GM13976 (cell line): ENCODE measurements around the gene MOB2.
A peak's percentile ranks its signal among the peaks of the same experiment; 100 is the strongest.

Experiments used
- DNase-seq: peaks from one replicate; pipeline ENCODE4 v3.0.0; 2012; ENCODE audit warnings: low spot score
- in situ Hi-C: fragments of 300-500 bp; cut with MboI; formaldehyde crosslinking; loops from one replicate; pipeline ENCODE4 v1.12.0; 2022; ENCODE audit warnings: low sequenced_read_pairs, mixed read lengths, inconsistent platforms; ENCODE audit not compliant: unreplicated experiment
- TF ChIP-seq, protein P1 (sequence below): IDR thresholded peaks from 2 replicates; pipeline ENCODE4 v1.5.1; 2012; ENCODE audit warnings: borderline replicate concordance, mild to moderate bottlenecking; ENCODE audit not compliant: insufficient read depth; ENCODE audit errors: extremely low read depth, missing control alignments, control extremely low read depth

MOB2 gene

DNA sequence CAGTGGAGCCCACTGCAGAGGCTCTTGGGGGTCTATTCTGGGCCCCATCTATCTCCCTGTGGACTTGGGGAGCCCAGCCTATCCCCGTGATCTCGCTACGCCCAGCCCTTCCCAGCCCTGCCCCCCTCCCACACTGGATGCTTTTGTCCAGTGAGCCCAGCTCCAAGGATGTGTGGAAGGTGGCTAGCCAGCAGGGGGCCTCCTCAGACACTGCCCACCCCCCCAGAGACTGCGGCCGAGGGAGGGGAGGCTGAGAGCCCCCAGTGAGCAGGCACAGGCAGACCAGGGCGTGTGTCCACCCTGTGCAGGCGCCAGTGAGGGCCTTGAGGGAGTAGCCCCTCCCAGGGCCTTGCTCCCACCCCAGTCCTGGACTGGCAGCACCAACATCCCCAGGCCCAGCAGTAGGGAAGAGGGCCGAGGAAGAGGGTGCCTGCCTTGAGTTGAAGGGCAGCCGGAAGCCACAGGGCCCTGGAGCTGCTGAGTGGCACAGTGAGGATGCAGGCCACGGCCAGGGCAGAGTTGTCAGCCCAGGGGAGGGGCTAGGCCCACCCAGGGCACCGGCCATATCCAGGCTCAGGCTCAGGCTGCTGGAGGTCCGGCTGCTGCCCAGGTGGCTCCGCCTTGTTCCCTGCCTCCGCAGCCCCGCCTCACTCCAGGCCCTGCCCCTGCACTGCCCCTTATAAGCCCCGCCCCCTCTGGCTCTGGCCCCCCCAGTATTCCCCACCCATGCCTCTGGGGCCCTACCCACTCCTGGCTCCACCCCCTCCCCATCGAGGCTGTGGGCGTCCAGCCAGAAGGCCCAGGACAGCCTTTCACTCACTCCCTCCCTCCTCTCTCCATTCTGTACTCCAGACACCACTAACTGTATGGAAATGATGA is 28.0 kb downstream of the MOB2 start:
- in situ Hi-C loops, result no loop called here
- DNase-seq, result no peak

DNA sequence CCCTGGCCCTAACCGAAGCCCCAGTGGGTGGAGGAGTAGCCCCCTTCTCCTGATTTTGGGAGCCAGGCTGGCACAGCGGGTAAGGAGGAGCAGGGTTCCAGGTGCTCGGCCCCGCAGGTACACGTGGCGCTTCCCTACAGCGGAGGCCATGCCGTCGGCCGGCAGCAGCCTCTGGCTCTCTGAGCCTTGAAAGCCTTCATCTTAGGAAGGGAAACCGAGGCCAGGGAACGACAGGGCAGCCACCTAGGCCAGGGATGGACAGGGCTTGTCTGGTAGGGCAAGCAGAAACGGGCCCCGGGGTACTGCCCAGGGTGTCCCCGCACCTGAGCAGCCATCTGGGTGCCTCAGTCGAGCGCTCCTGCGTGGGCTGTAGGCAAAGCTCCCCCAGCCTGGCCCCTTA is 28.7 kb downstream of the MOB2 start:
- no peak for DNase-seq
- in situ Hi-C loops, result no loop called here
- TF ChIP-seq, protein P1, sequence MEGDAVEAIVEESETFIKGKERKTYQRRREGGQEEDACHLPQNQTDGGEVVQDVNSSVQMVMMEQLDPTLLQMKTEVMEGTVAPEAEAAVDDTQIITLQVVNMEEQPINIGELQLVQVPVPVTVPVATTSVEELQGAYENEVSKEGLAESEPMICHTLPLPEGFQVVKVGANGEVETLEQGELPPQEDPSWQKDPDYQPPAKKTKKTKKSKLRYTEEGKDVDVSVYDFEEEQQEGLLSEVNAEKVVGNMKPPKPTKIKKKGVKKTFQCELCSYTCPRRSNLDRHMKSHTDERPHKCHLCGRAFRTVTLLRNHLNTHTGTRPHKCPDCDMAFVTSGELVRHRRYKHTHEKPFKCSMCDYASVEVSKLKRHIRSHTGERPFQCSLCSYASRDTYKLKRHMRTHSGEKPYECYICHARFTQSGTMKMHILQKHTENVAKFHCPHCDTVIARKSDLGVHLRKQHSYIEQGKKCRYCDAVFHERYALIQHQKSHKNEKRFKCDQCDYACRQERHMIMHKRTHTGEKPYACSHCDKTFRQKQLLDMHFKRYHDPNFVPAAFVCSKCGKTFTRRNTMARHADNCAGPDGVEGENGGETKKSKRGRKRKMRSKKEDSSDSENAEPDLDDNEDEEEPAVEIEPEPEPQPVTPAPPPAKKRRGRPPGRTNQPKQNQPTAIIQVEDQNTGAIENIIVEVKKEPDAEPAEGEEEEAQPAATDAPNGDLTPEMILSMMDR, result no peak

More for the DNA sequence above, 28.0 kb downstream of the MOB2 start:
- TF ChIP-seq, protein P1, result peak; percentile 21

DNA sequence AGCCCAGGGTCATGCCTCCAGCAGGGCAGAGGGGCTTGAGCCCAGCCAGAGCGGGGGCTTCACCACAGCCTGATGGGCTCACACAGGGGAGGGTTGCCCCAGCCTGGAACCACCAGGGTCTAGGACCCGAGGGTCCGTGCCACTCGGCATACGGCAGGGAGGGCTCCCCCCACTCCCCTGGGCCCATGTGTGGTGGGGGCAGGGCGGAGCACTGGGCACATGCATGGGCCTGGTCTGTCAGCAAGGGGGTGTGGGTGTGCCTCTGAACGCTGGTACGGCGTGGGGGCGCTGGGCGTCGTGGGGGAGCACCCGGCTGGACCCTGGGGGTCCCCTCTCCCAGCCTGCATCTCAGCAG is 29.3 kb downstream of the MOB2 start:
- in situ Hi-C loops, result no loop called here
- DNase-seq, result no peak
- TF ChIP-seq, protein P1, result no peak

DNA sequence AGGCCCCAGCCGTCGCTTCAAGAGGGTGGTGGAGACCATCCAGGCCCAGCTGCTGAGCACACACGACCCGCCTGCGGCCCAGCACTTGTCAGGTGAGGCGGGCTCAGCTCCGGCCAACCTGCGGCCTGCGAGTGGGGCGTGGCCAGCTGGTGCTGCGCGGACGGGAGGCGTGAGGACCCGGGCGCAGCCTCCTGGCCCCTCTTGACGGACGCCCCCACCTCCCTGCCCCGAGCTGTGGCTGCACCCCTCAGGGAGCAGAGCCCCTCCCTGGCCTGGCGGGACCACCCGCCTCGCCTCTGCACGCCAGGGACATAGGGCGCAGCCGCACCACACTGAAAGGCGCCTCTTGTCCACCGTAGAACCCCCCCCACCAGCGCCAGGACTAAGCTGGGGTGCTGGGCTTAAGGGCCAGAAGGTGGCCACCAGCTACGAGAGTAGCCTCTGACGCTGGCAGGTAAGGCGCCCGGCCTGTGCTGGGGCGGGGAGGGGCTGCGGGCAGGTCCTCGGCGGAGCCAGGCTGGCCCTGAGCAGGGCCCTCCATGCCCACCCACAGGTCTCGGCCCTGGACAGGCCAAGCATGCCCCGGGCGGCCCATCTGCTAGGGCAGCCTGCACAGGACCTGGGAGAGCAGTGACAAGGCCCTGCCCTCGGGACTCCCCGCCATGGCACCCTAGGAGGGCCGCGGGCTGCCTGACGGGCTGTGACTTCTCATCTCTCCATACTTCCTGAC is 29.8 kb downstream of the MOB2 start:
- in situ Hi-C loops, result no loop called here
- TF ChIP-seq, protein P1, result no peak
- no peak for DNase-seq

DNA sequence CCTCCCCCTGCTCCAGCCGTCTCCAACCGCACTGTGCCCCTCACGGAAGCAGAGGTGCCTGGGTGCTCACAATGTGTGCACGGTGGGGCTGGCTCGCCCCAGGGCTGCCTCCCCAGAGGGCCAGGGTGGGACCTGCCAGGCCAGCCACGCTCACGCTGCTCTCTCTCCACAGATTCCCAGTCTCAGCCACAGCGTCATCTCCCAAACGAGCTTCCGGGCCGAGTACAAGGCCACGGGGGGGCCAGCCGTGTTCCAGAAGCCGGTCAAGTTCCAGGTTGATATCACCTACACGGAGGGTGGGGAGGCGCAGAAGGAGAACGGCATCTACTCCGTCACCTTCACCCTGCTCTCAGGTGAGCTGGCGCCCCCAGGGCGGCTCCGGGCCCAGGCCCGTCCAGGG is 30.4 kb downstream of the MOB2 start:
- TF ChIP-seq, protein P1, result no peak
- no peak for DNase-seq
- in situ Hi-C loops, result no loop called here

DNA sequence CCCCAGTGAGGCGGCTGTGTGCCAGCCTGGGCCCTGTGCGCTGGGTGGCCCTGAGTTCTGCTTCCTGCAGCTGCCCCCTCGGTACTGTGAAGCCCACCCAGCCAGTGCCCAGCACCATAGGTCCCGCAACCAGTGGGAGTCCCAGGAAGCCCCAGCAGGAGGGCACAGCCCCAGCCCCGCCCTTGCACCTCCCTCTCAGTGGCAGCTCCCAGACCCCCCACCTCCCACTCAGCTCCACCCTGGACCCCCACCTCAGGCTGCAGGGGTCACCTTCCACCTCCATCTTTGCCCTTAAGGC is 30.9 kb downstream of the MOB2 start:
- in situ Hi-C loops, result no loop called here
- no peak for DNase-seq
- TF ChIP-seq, protein P1, result no peak
